BLaER1 treated with 17β-estradiol and CSF1 and Interleukin-3, amounts not matched to agents 10 nM and 100 nM (cell line): ENCODE data around the gene ANGEL1.

ENCODE experiments used
- H3K27ac ChIP-seq, 11 experiments: shearing (Covaris generic); formaldehyde crosslinking; 2 replicates each; pipeline ENCODE4 v1.8.1; 2022
- H3K27me3 ChIP-seq, 11 experiments: shearing (Covaris generic); formaldehyde crosslinking; 2 replicates each; pipeline ENCODE4 v1.8.1; 2022
- H3K36me3 ChIP-seq, 11 experiments: shearing (Covaris generic); formaldehyde crosslinking; 2 replicates each; pipeline ENCODE4 v1.8.1; 2022
- H3K4me1 ChIP-seq, 10 experiments: shearing (Covaris generic); formaldehyde crosslinking; 2 replicates each; pipeline ENCODE4 v1.8.1; 2022
- H3K4me2 ChIP-seq, 11 experiments: shearing (Covaris generic); formaldehyde crosslinking; 2 replicates each; pipeline ENCODE4 v1.8.1; 2022
- H3K4me3 ChIP-seq, 10 experiments: shearing (Covaris generic); formaldehyde crosslinking; 2 replicates each; pipeline ENCODE4 v1.8.1; 2022
- H3K9ac ChIP-seq, 11 experiments: shearing (Covaris generic); formaldehyde crosslinking; 2 replicates each; pipeline ENCODE4 v1.8.1; 2022
- H3K9me3 ChIP-seq, 11 experiments: shearing (Covaris generic); formaldehyde crosslinking; replicated peaks in 1 of 11; 2 replicates each; pipeline ENCODE4 v1.8.1; 2022
- H4K20me1 ChIP-seq, 11 experiments: shearing (Covaris generic); formaldehyde crosslinking; 2 replicates each; pipeline ENCODE4 v1.8.1; 2022
- Cebpa-rat ChIP-seq, 11 experiments: shearing (Covaris generic); IDR thresholded peaks; 2 replicates each; pipeline ENCODE4 v1.8.1; 2022

Gene ANGEL1

DNA sequence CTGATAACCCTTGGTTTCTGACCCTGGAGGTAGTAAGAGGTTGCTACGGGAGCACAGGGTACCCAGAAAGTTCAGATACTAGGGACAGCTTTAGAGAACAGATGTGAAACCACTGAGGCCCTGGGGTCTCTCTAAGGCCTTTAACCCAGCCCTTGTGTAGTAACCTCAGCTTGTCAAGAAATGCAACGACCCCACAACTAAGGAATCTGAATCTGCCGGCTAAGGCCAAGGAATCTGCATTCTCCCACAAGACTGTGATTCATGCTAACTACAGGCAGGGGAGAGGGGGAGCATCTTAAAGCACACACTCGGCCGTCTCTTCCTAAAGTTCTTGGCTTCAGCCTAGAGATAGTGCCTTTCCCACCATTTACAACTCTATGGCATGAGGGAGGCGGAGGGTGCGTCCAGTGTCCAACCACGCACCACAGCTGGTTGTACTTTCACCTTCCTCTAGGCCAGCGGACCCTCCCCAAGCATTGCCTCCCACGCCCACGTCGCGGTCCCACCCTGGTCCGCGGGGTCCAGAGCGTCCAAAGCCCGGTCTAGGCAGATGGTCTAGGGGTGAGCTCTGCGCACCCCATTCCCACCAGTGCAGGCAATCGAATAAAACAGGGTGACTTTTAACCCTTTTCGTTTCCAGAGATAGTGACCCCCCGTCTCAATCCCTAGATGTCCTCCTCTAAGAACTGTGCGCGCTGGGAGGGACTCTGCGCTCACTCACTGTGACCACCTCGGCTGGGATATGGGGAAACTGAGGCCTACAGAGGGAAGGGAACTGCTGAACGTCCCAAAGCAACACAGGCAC lies 52.1 kb downstream of the ANGEL1 start:
- Histone ChIP-seq H3K9me3 (no peaks in the 10 kb centered on the region), H3K4me1 (peaks cover 29 to 56% (median 40%) of the 10 kb centered on the region in 10 experiments), H3K9ac (peak overlapping the region; percentile 68 to 83 (median 78); a peak in 20 of 22 replicates), H3K27me3 (peaks cover 0 to 34% (median 24%) of the 10 kb centered on the region in 11 experiments; a peak in 19 of 22 replicates), H3K27ac (peak overlapping the region in 4 of 11 experiments; percentile 6 to 67 (median 54); a peak in 5 of 22 replicates), H3K4me3 (peak overlapping the region; percentile 70 to 84 (median 76)), H3K36me3 (no peaks in the 10 kb centered on the region; a peak in 1 of 22 replicates), H3K4me2 (peak overlapping the region; percentile 93 to 100 (median 99)), H4K20me1 (no peaks in the 10 kb centered on the region)
- TF ChIP-seq Cebpa-rat (IDR thresholded peaks at IDR 0.05), result no peak

GRCh38 chr14:76759589-76759988 lies 53.1 kb downstream of the ANGEL1 start:
- no peak overlapping the region for H3K9ac ChIP-seq
- H3K9me3 ChIP-seq, result no peaks in the 10 kb centered on the region
- H3K27ac ChIP-seq, result no peak overlapping the region
- H4K20me1 ChIP-seq, result no peaks in the 10 kb centered on the region
- H3K36me3 ChIP-seq, result no peaks in the 10 kb centered on the region
- H3K4me1 ChIP-seq, result peaks cover 22 to 48% (median 34%) of the 10 kb centered on the region in 10 experiments
- no peak overlapping the region for H3K4me3 ChIP-seq
- TF ChIP-seq Cebpa-rat (IDR thresholded peaks at IDR 0.05), result no peak
- H3K27me3 ChIP-seq, result peaks cover 0 to 34% (median 24%) of the 10 kb centered on the region in 11 experiments; a peak in 19 of 22 replicates
- peak overlapping the region in 5 of 11 experiments; percentile 16 to 100 (median 46); a peak in 9 of 22 replicates for H3K4me2 ChIP-seq

DNA sequence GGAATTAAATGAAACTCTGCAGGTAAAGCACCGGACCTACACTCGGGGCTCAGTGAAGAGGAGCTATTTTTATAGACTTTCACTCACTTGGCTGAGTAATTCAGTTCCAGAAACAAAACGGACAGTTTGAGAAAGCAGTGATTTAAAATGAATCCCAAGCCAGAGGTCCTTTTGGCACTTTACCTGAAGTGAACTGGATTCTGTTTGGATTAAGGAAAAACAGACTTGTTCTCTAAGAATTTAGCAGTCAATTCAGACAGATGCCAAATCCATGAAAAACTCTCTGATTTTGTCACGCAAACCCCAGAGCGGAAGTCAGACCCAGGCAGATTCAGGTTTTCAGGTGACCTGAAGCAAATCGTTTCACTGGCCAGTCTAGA lies 56.3 kb downstream of the ANGEL1 start:
- peaks cover 0 to 7% (median 0%) of the 10 kb centered on the region in 11 experiments; a peak in 3 of 22 replicates for H3K27me3 ChIP-seq
- no peak overlapping the region for H3K4me2 ChIP-seq
- peaks cover 8 to 40% (median 21%) of the 10 kb centered on the region in 10 experiments for H3K4me1 ChIP-seq
- no peaks in the 10 kb centered on the region for H3K9me3 ChIP-seq
- H4K20me1 ChIP-seq, result no peaks in the 10 kb centered on the region
- no peak for TF ChIP-seq Cebpa-rat (IDR thresholded peaks at IDR 0.05)
- no peak overlapping the region for H3K4me3 ChIP-seq
- H3K9ac ChIP-seq, result no peak overlapping the region
- H3K27ac ChIP-seq, result no peak overlapping the region
- no peaks in the 10 kb centered on the region for H3K36me3 ChIP-seq

- Histone ChIP-seq H3K9me3 (no peaks in the 10 kb centered on the region), H3K4me3 (no peak overlapping the region), H4K20me1 (no peaks in the 10 kb centered on the region), H3K36me3 (no peaks in the 10 kb centered on the region), H3K27me3 (peaks cover 0 to 2% (median 0%) of the 10 kb centered on the region in 11 experiments; a peak in 2 of 22 replicates), H3K27ac (no peak overlapping the region), H3K9ac (no peak overlapping the region), H3K4me1 (peaks cover 3 to 37% (median 17%) of the 10 kb centered on the region in 10 experiments), H3K4me2 (no peak overlapping the region)
- TF ChIP-seq Cebpa-rat (IDR thresholded peaks at IDR 0.05), result no peak
Measured at GRCh38 chr14:76755610-76756370, 56.9 kb downstream of the ANGEL1 start.

GRCh38 chr14:76754586-76754985 lies 58.1 kb downstream of the ANGEL1 start:
- Histone ChIP-seq H3K9me3 (peaks cover 0 to under 1% (median 0%) of the 10 kb centered on the region in 11 experiments; a peak in 1 of 22 replicates), H3K4me1 (peaks cover 0 to 25% (median 12%) of the 10 kb centered on the region in 10 experiments; a peak in 14 of 20 replicates), H3K27ac (no peak overlapping the region), H4K20me1 (no peaks in the 10 kb centered on the region), H3K4me2 (no peak overlapping the region), H3K27me3 (no peaks in the 10 kb centered on the region), H3K36me3 (no peaks in the 10 kb centered on the region), H3K4me3 (no peak overlapping the region), H3K9ac (no peak overlapping the region)
- no peak for TF ChIP-seq Cebpa-rat (IDR thresholded peaks at IDR 0.05)

- Histone ChIP-seq H4K20me1 (no peaks in the 10 kb centered on the region), H3K4me1 (peaks cover 0 to 18% (median 3%) of the 10 kb centered on the region in 10 experiments; a peak in 14 of 20 replicates), H3K36me3 (no peaks in the 10 kb centered on the region), H3K27me3 (no peaks in the 10 kb centered on the region), H3K9ac (no peak overlapping the region), H3K9me3 (peaks cover 0 to 7% (median 0%) of the 10 kb centered on the region in 11 experiments; a peak in 1 of 22 replicates), H3K4me3 (no peak overlapping the region), H3K4me2 (peak overlapping the region in 4 of 11 experiments; percentile 1 to 69 (median 46); a peak in 7 of 22 replicates), H3K27ac (no peak overlapping the region)
- no peak for TF ChIP-seq Cebpa-rat (IDR thresholded peaks at IDR 0.05)
Measured at GRCh38 chr14:76753541-76754198, 59.0 kb downstream of the ANGEL1 start.

DNA sequence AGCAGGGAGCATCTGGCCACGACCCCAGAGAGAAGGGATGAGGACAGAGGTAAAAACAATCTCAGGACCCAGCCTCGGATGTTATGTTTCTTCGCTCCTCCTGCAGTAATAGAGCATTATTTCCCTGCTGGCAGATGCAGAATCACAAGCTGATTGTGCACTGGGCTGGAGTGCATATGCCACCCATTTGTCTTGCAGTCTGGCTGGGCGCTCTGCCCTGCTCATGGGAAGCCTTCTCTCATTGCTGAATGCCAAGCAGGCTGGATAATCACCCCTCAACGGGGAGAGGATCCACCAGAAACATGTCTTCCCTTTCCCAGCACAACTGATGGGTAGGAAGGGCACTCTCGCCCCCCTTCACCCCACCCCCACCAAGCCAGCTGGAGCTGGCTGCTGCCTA lies 59.9 kb downstream of the ANGEL1 start:
- no peaks in the 10 kb centered on the region for H4K20me1 ChIP-seq

GRCh38 chr14:76742966-76743365 lies 69.7 kb downstream of the ANGEL1 start:
- no peaks in the 10 kb centered on the region for H3K36me3 ChIP-seq
- TF ChIP-seq Cebpa-rat (IDR thresholded peaks at IDR 0.05), result no peak
- no peak overlapping the region for H3K9ac ChIP-seq
- H3K27me3 ChIP-seq, result no peaks in the 10 kb centered on the region
- H3K4me2 ChIP-seq, result peak overlapping the region in 5 of 11 experiments; percentile 10 to 74 (median 49); a peak in 9 of 22 replicates
- no peak overlapping the region for H3K4me3 ChIP-seq
- peaks cover 0 to 13% (median 6%) of the 10 kb centered on the region in 10 experiments; a peak in 11 of 20 replicates for H3K4me1 ChIP-seq
- peaks cover 35 to 62% (median 55%) of the 10 kb centered on the region in 11 experiments for H3K9me3 ChIP-seq
- H3K27ac ChIP-seq, result no peak overlapping the region
- no peaks in the 10 kb centered on the region for H4K20me1 ChIP-seq

More for the DNA sequence above, 59.9 kb downstream of the ANGEL1 start:
- H3K36me3 ChIP-seq, result no peaks in the 10 kb centered on the region
- no peak for TF ChIP-seq Cebpa-rat (IDR thresholded peaks at IDR 0.05)
- no peak overlapping the region for H3K27ac ChIP-seq
- H3K4me3 ChIP-seq, result no peak overlapping the region
- H3K27me3 ChIP-seq, result no peaks in the 10 kb centered on the region
- peaks cover 0 to 7% (median 0%) of the 10 kb centered on the region in 11 experiments; a peak in 1 of 22 replicates for H3K9me3 ChIP-seq
- H3K4me1 ChIP-seq, result peaks cover 0 to 18% (median 0%) of the 10 kb centered on the region in 10 experiments; a peak in 5 of 20 replicates
- peak overlapping the region in 3 of 11 experiments; percentile 45 to 69 (median 46); a peak in 4 of 22 replicates for H3K4me2 ChIP-seq
- H3K9ac ChIP-seq, result no peak overlapping the region
